Lung (tissue), 12 donors: ENCODE data around the gene TTC31. TPM values are rescaled to one million over a fixed set of nuclear protein-coding genes. Genes with fewer than 3 reads are reported as not detected.
"Not testable (repeated sequence)": the region's sequence is repeated elsewhere in the genome, so short reads cannot be mapped to it uniquely, and the experiment has no call there.

ENCODE experiments used
- ATAC-seq: fragments of 200-7000 bp; cut with Tn5 transposase; one replicate; pipeline ENCODE4 v1.9.1; 2020; ENCODE audit warnings: moderate number of reproducible peaks; ENCODE audit not compliant: insufficient read depth, low FRiP score
- DNase-seq, 3 donors: peaks; one replicate each; pipeline ENCODE4 v3.0.0-alpha.2; 2013 to 2017
- H3K27ac ChIP-seq, 2 donors: one replicate each; pipeline ENCODE4 v1.5.1; 2013; ENCODE audit warnings: mild to moderate bottlenecking in 2 of 2, moderate library complexity in 2 of 2, control low read depth in 1 of 2, inconsistent platforms in 1 of 2, low read depth in 1 of 2, low read length in 1 of 2
- H3K27me3 ChIP-seq, 3 donors: one replicate each; pipeline ENCODE4 v1.5.1; 2013; ENCODE audit warnings: low read length in 2 of 3; ENCODE audit not compliant: control insufficient read depth in 3 of 3, insufficient read depth in 3 of 3
- H3K36me3 ChIP-seq, 4 donors: one replicate each; pipeline ENCODE4 v1.5.1; 2013; ENCODE audit warnings: low read length in 4 of 4, mild to moderate bottlenecking in 1 of 4, moderate library complexity in 1 of 4; ENCODE audit not compliant: control insufficient read depth in 4 of 4, insufficient read depth in 4 of 4
- H3K4me1 ChIP-seq, 5 donors: one replicate each; pipeline ENCODE4 v1.5.1; 2013; ENCODE audit warnings: low read length in 5 of 5, mild to moderate bottlenecking in 2 of 5, moderate library complexity in 1 of 5; ENCODE audit not compliant: control insufficient read depth in 5 of 5, insufficient read depth in 5 of 5
- H3K4me3 ChIP-seq: one replicate; pipeline ENCODE4 v1.5.1; 2013; ENCODE audit warnings: mild to moderate bottlenecking, control low read depth, moderate library complexity
- H3K9ac ChIP-seq, 2 donors: one replicate each; pipeline ENCODE4 v1.5.1; 2013; ENCODE audit warnings: low read length in 2 of 2, control low read depth in 1 of 2; ENCODE audit not compliant: insufficient read depth in 1 of 2
- H3K9me3 ChIP-seq, 4 donors: one replicate each; pipeline ENCODE4 v1.5.1; 2013; ENCODE audit warnings: low read length in 3 of 4, mild to moderate bottlenecking in 1 of 4, moderate library complexity in 1 of 4; ENCODE audit not compliant: control insufficient read depth in 4 of 4, insufficient read depth in 3 of 4
- CTCF ChIP-seq: IDR thresholded peaks from 2 replicates; pipeline ENCODE4 v1.5.1; 2012; ENCODE audit warnings: mild to moderate bottlenecking; ENCODE audit errors: control extremely low read depth, extremely low read depth
- WGBS, 2 donors: extraction: QIAGEN DNeasy Blood & Tissue Kit; methylation state at CpG; one replicate each; pipeline ENCODE4 v1.1.7; 2013; 5-methylcytosine and 5-hydroxymethylcytosine counted together
- polyA plus RNA-seq, 2 donors: library from polyadenylated mRNA; stranded (reverse); fragments of 200-250 nt; gene quantifications; one replicate each; pipeline ENCODE4 v1.2.1, GENCODE V29; 2013
- total RNA-seq, 2 donors: library from RNA; depleted of rRNA in 1 of 2; stranded (reverse); fragments of >200 nt in 1 of 2; gene quantifications; one replicate each; pipeline ENCODE4 v1.2.1, GENCODE V29; 2014 to 2021
- donor health status: control.
- donor health status: control.
- donor health status: Bipolar disorder and iron deficiency.
- donor health status: healthy.
- donor health status: DM: yes; HTN: yes; CAD: no.

TTC31 gene
- total and polyA plus RNA-seq, 4 donors, result 13.7 to 23.7 (median 20.0) TPM

DNA sequence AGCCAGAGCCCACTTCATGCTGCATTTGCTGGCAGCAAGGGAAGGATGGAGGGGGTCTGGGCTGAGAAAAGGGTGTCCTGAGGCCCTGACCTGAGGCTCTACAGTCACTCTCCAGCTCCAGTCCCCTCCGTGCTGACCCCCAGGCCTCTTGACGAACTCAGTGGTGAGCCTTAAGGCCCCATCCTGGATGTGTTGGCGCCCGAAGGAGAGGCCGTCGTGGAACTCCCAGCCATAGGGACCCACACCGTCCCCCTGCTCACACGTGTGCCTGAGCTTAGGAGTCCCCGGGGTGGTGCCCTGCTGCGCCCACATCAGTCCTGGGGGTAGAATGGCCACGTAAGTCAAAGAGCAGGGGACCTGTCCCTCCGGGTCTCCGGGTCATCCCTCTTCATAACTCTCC is 18.5 kb upstream of the TTC31 start:
- WGBS, 2 donors, result 5 to 8% methylated on average over 13 of the region's 13 CpGs
- no peak for TF ChIP-seq CTCF
- DNase-seq, result no peak

GRCh38 chr2:74470742-74471141 is 12.1 kb upstream of the TTC31 start:
- H3K27ac ChIP-seq, H3K9me3 ChIP-seq, H3K27me3 ChIP-seq, ATAC-seq, H3K9ac ChIP-seq, DNase-seq, H3K4me3 ChIP-seq: not testable (repeated sequence)
- peaks cover 6 to 12% (median 9%) of the 10 kb centered on the region in 4 donors for H3K36me3 ChIP-seq
- WGBS, 2 donors, result 97 to 98% methylated on average over 12 of the region's 12 CpGs
- peaks cover 4 to 15% (median 6%) of the 10 kb centered on the region in 5 donors for H3K4me1 ChIP-seq

More for the DNA sequence above, 18.5 kb upstream of the TTC31 start:
- Histone ChIP-seq H3K36me3 (peaks cover 4 to 15% (median 7%) of the 10 kb centered on the region in 4 donors), H3K4me1 (peaks cover 6 to 11% (median 9%) of the 10 kb centered on the region in 5 donors), H3K4me3 (peak overlapping the region; percentile 98), H3K9ac (peak overlapping the region in 1 of 2 donors; percentile 42), H3K27ac (peak overlapping the region in 1 of 2 donors; percentile 92), H3K9me3 (no peaks in the 10 kb centered on the region), H3K27me3 (no peaks in the 10 kb centered on the region)
- no peak for ATAC-seq

- H3K27ac ChIP-seq, result peak overlapping the region; percentile 88 to 95
- no peaks in the 10 kb centered on the region for H3K9me3 ChIP-seq
- TF ChIP-seq CTCF, result no peak
- DNase-seq, result no peak
- peak overlapping the region; percentile 73 for H3K4me3 ChIP-seq
- 54 to 66% methylated on average over 16 of the region's 16 CpGs for WGBS, 2 donors
- no peak for ATAC-seq
- H3K4me1 ChIP-seq, result peaks cover 3 to 15% (median 5%) of the 10 kb centered on the region in 5 donors
- H3K9ac ChIP-seq, result peak overlapping the region; percentile 63 to 83
- H3K36me3 ChIP-seq, result peaks cover 6 to 13% (median 9%) of the 10 kb centered on the region in 4 donors
- no peaks in the 10 kb centered on the region for H3K27me3 ChIP-seq
Measured at GRCh38 chr2:74471332-74472065, 11.4 kb upstream of the TTC31 start.

- Histone ChIP-seq H3K4me3 (peak within 1 kb of the TSS; percentile 73), H3K27ac (peak within 1 kb of the TSS; percentile 88 to 95), H3K36me3 (peaks cover 6 to 20% (median 9%) of the 10 kb centered on the region in 4 donors), H3K9me3 (no peaks in the 10 kb centered on the region), H3K9ac (peak within 1 kb of the TSS; percentile 63 to 83), H3K27me3 (no peaks in the 10 kb centered on the region), H3K4me1 (peaks cover 3 to 15% (median 7%) of the 10 kb centered on the region in 5 donors)
- DNase-seq (peak; percentile 96 to 98 (median 97)), ATAC-seq (peak; percentile 94)
- 0 to 1% methylated on average over 65 to 66 of the region's 66 CpGs for WGBS, 2 donors
- no peak for TF ChIP-seq CTCF
Measured at GRCh38 chr2:74472086-74472944, 10.6 kb upstream of the TTC31 start, which contains the start of gene MRPL53. Gene MRPL53, minus strand, starts transcription at chr2:74472680. Its CDS starts 20 bp downstream, at chr2:74472660.
